SK-N-SH (cell line): Measurements from ENCODE around the gene C20orf144. TPM values are rescaled to one million over a fixed set of nuclear protein-coding genes. Genes with fewer than 3 reads are reported as not detected.

Source experiments
- CTCF ChIA-PET: fragments of 300-600, 350-600 bp; formaldehyde crosslinking; extraction: SDS; loops from one replicate; lab custom pipeline; 2021; lab: Yijun Ruan, JAX
- POLR2A ChIA-PET: fragments of 350-600 bp; sonication (Branson Sonifier 250); formaldehyde crosslinking; extraction: SDS; loops from one replicate; lab custom pipeline; 2020; ENCODE audit warnings: antibody characterized with exemption, inconsistent platforms; lab: Yijun Ruan, JAX
- DNase-seq: peaks from one replicate; pipeline ENCODE4 v3.0.0; 2012
- H2AFZ ChIP-seq: fragments of 200-600 bp; sonication (generic); 2 replicates; pipeline ENCODE4 v1.8.1; 2016; ENCODE audit warnings: antibody characterized with exemption, mild to moderate bottlenecking, low read depth
- H3F3A ChIP-seq: fragments of 200-600 bp; sonication (generic); replicated peaks from 2 replicates; pipeline ENCODE3; 2016; ENCODE audit warnings: antibody characterized with exemption, mild to moderate bottlenecking; ENCODE audit not compliant: insufficient read depth
- H3K27ac ChIP-seq, 2 experiments: fragments of 200-500 bp in 1 of 2; fragments of 200-600 bp in 1 of 2; sonication (Bioruptor generic) in 1 of 2; sonication (generic), shearing (Covaris generic) in 1 of 2; 2 replicates each; pipeline versions ENCODE4 v1.5.1 to v1.6.1; 2014 to 2016; ENCODE audit warnings: low read depth in 2 of 2, inconsistent platforms in 1 of 2, low read length in 1 of 2, mild to moderate bottlenecking in 1 of 2, mixed read lengths in 1 of 2
- H3K27me3 ChIP-seq: fragments of 200-600 bp; sonication (generic), shearing (Covaris generic); 2 replicates; pipeline ENCODE4 v1.6.1; 2016; ENCODE audit warnings: mixed run types; ENCODE audit not compliant: insufficient read depth
- H3K36me3 ChIP-seq, 2 experiments: fragments of 200-500 bp in 1 of 2; fragments of 200-600 bp in 1 of 2; sonication (Bioruptor generic) in 1 of 2; sonication (generic) in 1 of 2; replicated peaks in 1 of 2; 2 replicates each; pipeline versions ENCODE3 to v1.5.1; 2014 to 2016; ENCODE audit warnings: low read length in 1 of 2, mild to moderate bottlenecking in 1 of 2; ENCODE audit not compliant: insufficient read depth in 2 of 2, control insufficient read depth in 1 of 2
- H3K4me1 ChIP-seq, 2 experiments: fragments of 200-500 bp in 1 of 2; fragments of 200-600 bp in 1 of 2; sonication (Bioruptor generic) in 1 of 2; sonication (generic), shearing (Covaris generic) in 1 of 2; 2 replicates each; pipeline versions ENCODE4 v1.5.1 to v1.6.1; 2014 to 2016; ENCODE audit warnings: low read depth in 1 of 2, low read length in 1 of 2, mixed run types in 1 of 2; ENCODE audit not compliant: insufficient read depth in 2 of 2, control insufficient read depth in 1 of 2
- H3K4me2 ChIP-seq: fragments of 200-600 bp; sonication (generic), shearing (Covaris generic); 2 replicates; pipeline ENCODE4 v1.6.1; 2017; ENCODE audit warnings: mixed run types
- H3K4me3 ChIP-seq, 2 experiments: fragments of 200-500 bp in 1 of 2; fragments of 200-600 bp in 1 of 2; sonication (Bioruptor generic) in 1 of 2; sonication (generic), shearing (Covaris generic) in 1 of 2; 2 replicates each; pipeline versions ENCODE4 v1.5.1 to v1.8.1; 2014 to 2016; ENCODE audit warnings: low read depth in 2 of 2, inconsistent platforms in 1 of 2, low read length in 1 of 2, mild to moderate bottlenecking in 1 of 2, mixed read lengths in 1 of 2, moderate library complexity in 1 of 2
- H3K79me2 ChIP-seq: fragments of 200-600 bp; sonication (generic); 2 replicates; pipeline ENCODE4 v1.8.1; 2017; ENCODE audit warnings: mild to moderate bottlenecking; ENCODE audit not compliant: insufficient read depth
- H3K9ac ChIP-seq: fragments of 200-600 bp; sonication (generic); 2 replicates; pipeline ENCODE4 v1.6.1; 2017; ENCODE audit warnings: mixed run types
- H3K9me2 ChIP-seq: fragments of 200-600 bp; sonication (generic); 2 replicates; pipeline ENCODE4 v1.6.1; 2017; ENCODE audit warnings: mixed run types
- H3K9me3 ChIP-seq: fragments of 200-600 bp; sonication (generic); 2 replicates; pipeline ENCODE4 v1.6.1; 2017; ENCODE audit warnings: mixed run types, mild to moderate bottlenecking, moderate library complexity
- H4K20me1 ChIP-seq: fragments of 200-600 bp; sonication (generic); 2 replicates; pipeline ENCODE4 v1.6.1; 2017; ENCODE audit warnings: mild to moderate bottlenecking, mixed run types; ENCODE audit not compliant: insufficient read depth
- EZH2phosphoT487 ChIP-seq: fragments of 200-600 bp; sonication (generic); IDR thresholded peaks from 2 replicates; pipeline ENCODE4 v1.6.1; 2017; ENCODE audit warnings: low read depth, mixed run types, mild to moderate bottlenecking, antibody characterized with exemption, moderate library complexity, borderline replicate concordance
- FOXJ3 ChIP-seq: sonication (generic); formaldehyde crosslinking; IDR thresholded peaks from 2 replicates; pipeline ENCODE4 v1.5.1; 2020; ENCODE audit warnings: mild to moderate bottlenecking, missing genetic modification reagents
- GABPA ChIP-seq: IDR thresholded peaks from 2 replicates; pipeline ENCODE4 v1.4.0; 2012; ENCODE audit warnings: low read depth, mild to moderate bottlenecking
- JUND ChIP-seq: IDR thresholded peaks from 2 replicates; pipeline ENCODE4 v1.4.0; 2012
- MAX ChIP-seq: IDR thresholded peaks from 2 replicates; pipeline ENCODE4 v1.4.0; 2012; ENCODE audit warnings: low read depth
- MEF2A ChIP-seq: IDR thresholded peaks from 2 replicates; pipeline ENCODE4 v1.4.0; 2012; ENCODE audit warnings: low read depth, borderline replicate concordance
- PBX3 ChIP-seq: IDR thresholded peaks from 2 replicates; pipeline ENCODE4; 2012
- POLR2AphosphoS5 ChIP-seq: IDR thresholded peaks from 2 replicates; pipeline ENCODE4 v1.6.1; 2012; ENCODE audit warnings: low read depth, low read length
- RAD21 ChIP-seq: IDR thresholded peaks from 2 replicates; pipeline ENCODE4 v1.6.1; 2012; ENCODE audit warnings: mild to moderate bottlenecking, low read length
- RFX5 ChIP-seq: IDR thresholded peaks from 2 replicates; pipeline ENCODE4 v1.6.1; 2012; ENCODE audit warnings: mild to moderate bottlenecking, improper control_type of control experiment, low read length
- RXRA ChIP-seq: IDR thresholded peaks from 2 replicates; pipeline ENCODE4 v1.4.0; 2012; ENCODE audit warnings: low read depth, mild to moderate bottlenecking, borderline replicate concordance
- TAF1 ChIP-seq: IDR thresholded peaks from 2 replicates; pipeline ENCODE4 v1.6.1; 2012; ENCODE audit warnings: low read depth, mild to moderate bottlenecking, low read length, moderate library complexity, borderline replicate concordance
- TCF12 ChIP-seq: IDR thresholded peaks from 2 replicates; pipeline ENCODE4 v1.4.0; 2012
- USF1 ChIP-seq: IDR thresholded peaks from 2 replicates; pipeline ENCODE4 v1.4.0; 2012; ENCODE audit warnings: low read depth, borderline replicate concordance
- USF2 ChIP-seq: fragments of 150-350 bp; IDR thresholded peaks from 2 replicates; pipeline ENCODE4 v1.6.1; 2017; ENCODE audit warnings: antibody characterized with exemption, low read length, low read depth, borderline replicate concordance
- ZBTB33 ChIP-seq: IDR thresholded peaks from 2 replicates; pipeline ENCODE4 v1.4.0; 2012; ENCODE audit warnings: low read depth, borderline replicate concordance
- WGBS: methylation state at CpG from one replicate; pipeline ENCODE4 v1.1.6; 2017; ENCODE audit warnings: low lambda C conversion rate; 5-methylcytosine and 5-hydroxymethylcytosine counted together
- polyA plus RNA-seq, 3 experiments: library from polyadenylated mRNA; depleted of rRNA; stranded (reverse); fragments of >200 nt; gene quantifications; 2 replicates each; pipeline ENCODE4 v1.2.3, GENCODE V29; 2012

Gene C20orf144
- polyA plus RNA-seq, 1 of the 3 experiments (the other 2 are of a cell fraction), result 0.12 TPM

GRCh38 chr20:33650753-33651561 is 11.2 kb upstream of the C20orf144 start:
- POLR2A ChIA-PET, result interaction anchor here (0.9 kb wide), 1 partner anchor 16 kb away, joined by 3 read pairs; the partner anchor contains the start of gene ACTL10
- no peaks in the 10 kb centered on the region for H3K36me3 ChIP-seq
- peaks cover 13 to 51% of the 10 kb centered on the region in 2 experiments; a peak in 3 of 4 replicates for H3K4me1 ChIP-seq
- H3K4me2 ChIP-seq, result no peak overlapping the region
- TF ChIP-seq ZBTB33, result no peak
- TF ChIP-seq USF2, result no peak
- TF ChIP-seq RFX5, result no peak
- TF ChIP-seq MEF2A, result no peak
- no peak for TF ChIP-seq PBX3
- TF ChIP-seq, all 33 proteins: peak for 0
- Histone ChIP-seq H3K9ac (no peak overlapping the region), H3K9me2 (no peaks in the 10 kb centered on the region), H4K20me1 (peaks cover 27% of the 10 kb centered on the region), H3K79me2 (no peaks in the 10 kb centered on the region), H3K27me3 (no peaks in the 10 kb centered on the region), H3F3A (peaks cover 26% of the 10 kb centered on the region), H2AFZ (no peak overlapping the region), H3K27ac (peak overlapping the region in 1 of 2 experiments; percentile 93; a peak in 1 of 4 replicates), H3K4me3 (no peak overlapping the region), H3K9me3 (no peaks in the 10 kb centered on the region)
- WGBS, result 94% methylated on average over 9 of the region's 10 CpGs
- DNase-seq, result no peak
- CTCF ChIA-PET, result interaction anchor here (0.7 to 9.2 kb wide), 5 partner anchors 15 to 239 kb away, joined by 3 to 114 read pairs (median 3); partner anchors contain the start of genes ACTL10 and C20orf144

- 93% methylated on average over 13 of the region's 13 CpGs for WGBS
- DNase-seq, result no peak
- Histone ChIP-seq H3F3A (peaks cover 23% of the 10 kb centered on the region), H3K9ac (no peak overlapping the region), H3K4me2 (no peak overlapping the region), H3K9me3 (no peaks in the 10 kb centered on the region), H2AFZ (no peak overlapping the region), H3K4me1 (peaks cover 13 to 51% of the 10 kb centered on the region in 2 experiments; a peak in 3 of 4 replicates), H3K27me3 (no peaks in the 10 kb centered on the region), H3K79me2 (no peaks in the 10 kb centered on the region), H3K36me3 (no peaks in the 10 kb centered on the region), H3K27ac (peak overlapping the region in 1 of 2 experiments; percentile 50; a peak in 1 of 4 replicates), H3K4me3 (no peak overlapping the region), H4K20me1 (peaks cover 24% of the 10 kb centered on the region), H3K9me2 (no peaks in the 10 kb centered on the region)
- TF ChIP-seq POLR2AphosphoS5, result no peak
- TF ChIP-seq EZH2phosphoT487, result no peak
- no peak for TF ChIP-seq RXRA
- TF ChIP-seq RAD21, result no peak
- no peak for TF ChIP-seq ZBTB33
- TF ChIP-seq FOXJ3 (CRISPR knock-in tag), result no peak
- no peak for TF ChIP-seq JUND
- no peak for TF ChIP-seq GABPA
- TF ChIP-seq TCF12, result no peak
- no peak for TF ChIP-seq MAX
- no peak for TF ChIP-seq USF1
- no peak for TF ChIP-seq TAF1
- CTCF ChIA-PET, result interaction anchor here (0.6 to 9.2 kb wide), 8 partner anchors 15 to 282 kb away, joined by 3 to 114 read pairs (median 7); partner anchors contain the start of genes ACTL10 and C20orf144
- POLR2A ChIA-PET, result interaction anchor here (0.9 kb wide), 1 partner anchor 15 kb away, joined by 3 read pairs; the partner anchor contains the start of gene ACTL10
Measured at GRCh38 chr20:33651562-33652048, 10.5 kb upstream of the C20orf144 start.
